ENCODE measurements around the gene TCF7L1. TPM values are rescaled to one million over a fixed set of nuclear protein-coding genes. Genes with fewer than 3 reads are reported as not detected.

TCF7L1 gene
- total RNA-seq, 4 donors from 2014 or later: 0.29 to 4.0 (median 1.3) TPM

- H3K4me3 ChIP-seq: peak overlapping the region in 3 of 4 donors; percentile 30 to 52 (median 31)
- WGBS, 2 donors: 41 to 44% methylated on average over 9 of the region's 9 CpGs
- H3K36me3 ChIP-seq: no peaks in the 10 kb centered on the region
- no peaks in the 10 kb centered on the region for H3K27me3 ChIP-seq
- no peak for DNase-seq
- intact Hi-C loops (cut with DNase I): no loop called here
- peaks cover 26 to 57% (median 30%) of the 10 kb centered on the region in 3 donors for H3K4me1 ChIP-seq
- H3K27ac ChIP-seq: peak overlapping the region; percentile 71 to 88 (median 78)
- no peaks in the 10 kb centered on the region for H3K9me3 ChIP-seq
- no peak for TF ChIP-seq CTCF (IDR thresholded peaks at IDR 0.05)
Measured at GRCh38 chr2:85275984-85276540, 142.9 kb downstream of the TCF7L1 start.

- no peak for DNase-seq
- no peaks in the 10 kb centered on the region for H3K36me3 ChIP-seq
- TF ChIP-seq CTCF (IDR thresholded peaks at IDR 0.05) (no peak), POLR2A (IDR thresholded peaks at IDR 0.05) (no peak)
- H3K4me1 ChIP-seq: peaks cover 26 to 57% (median 30%) of the 10 kb centered on the region in 3 donors
- peak overlapping the region; percentile 71 to 88 (median 78) for H3K27ac ChIP-seq
- intact Hi-C loops (cut with DNase I): no loop called here
- no peaks in the 10 kb centered on the region for H3K9me3 ChIP-seq
- peak overlapping the region in 3 of 4 donors; percentile 30 to 52 (median 31) for H3K4me3 ChIP-seq
- no peaks in the 10 kb centered on the region for H3K27me3 ChIP-seq
- 56 to 64% methylated on average over 12 to 13 of the region's 14 CpGs for WGBS, 2 donors
Measured at GRCh38 chr2:85276571-85277118, 143.5 kb downstream of the TCF7L1 start.

GRCh38 chr2:85277416-85278158 is 144.4 kb downstream of the TCF7L1 start:
- 27 to 100% methylated on average over 1 to 7 of the region's 15 CpGs for WGBS, 2 donors
- Histone ChIP-seq H3K27me3 (no peaks in the 10 kb centered on the region), H3K4me3 (peak overlapping the region in 3 of 4 donors; percentile 13 to 35 (median 14)), H3K9me3 (no peaks in the 10 kb centered on the region), H3K36me3 (no peaks in the 10 kb centered on the region), H3K27ac (peak overlapping the region; percentile 71 to 88 (median 78)), H3K4me1 (peaks cover 26 to 57% (median 30%) of the 10 kb centered on the region in 3 donors)
- intact Hi-C loops (cut with DNase I): no loop called here
- DNase-seq: no peak
- TF ChIP-seq CTCF (IDR thresholded peaks at IDR 0.05): no peak
- no peak for TF ChIP-seq POLR2A (IDR thresholded peaks at IDR 0.05)

- TF ChIP-seq CTCF (IDR thresholded peaks at IDR 0.05) (no peak), POLR2A (IDR thresholded peaks at IDR 0.05) (no peak)
- WGBS, 2 donors: 56 to 60% methylated on average over 2 of the region's 2 CpGs
- no peak overlapping the region for H3K4me3 ChIP-seq
- no peaks in the 10 kb centered on the region for H3K27me3 ChIP-seq
- no peaks in the 10 kb centered on the region for H3K36me3 ChIP-seq
- H3K4me1 ChIP-seq: peaks cover 26 to 57% (median 30%) of the 10 kb centered on the region in 3 donors
- H3K27ac ChIP-seq: peak overlapping the region in 2 of 4 donors; percentile 77 to 88
- DNase-seq: no peak
- no peaks in the 10 kb centered on the region for H3K9me3 ChIP-seq
- intact Hi-C loops (cut with DNase I): no loop called here
Measured at GRCh38 chr2:85278361-85278760, 145.2 kb downstream of the TCF7L1 start.

GRCh38 chr2:85281553-85281952 is 148.4 kb downstream of the TCF7L1 start:
- Histone ChIP-seq H3K4me1 (peaks cover 19 to 42% (median 24%) of the 10 kb centered on the region in 3 donors), H3K27me3 (no peaks in the 10 kb centered on the region), H3K36me3 (no peaks in the 10 kb centered on the region), H3K27ac (no peak overlapping the region), H3K4me3 (no peak overlapping the region), H3K9me3 (no peaks in the 10 kb centered on the region)
- 68 to 80% methylated on average over 6 of the region's 6 CpGs for WGBS, 2 donors
- DNase-seq: no peak
- intact Hi-C loops (cut with DNase I): no loop called here
- no peak for TF ChIP-seq POLR2A (IDR thresholded peaks at IDR 0.05)
- TF ChIP-seq CTCF (IDR thresholded peaks at IDR 0.05): no peak

All from esophagus squamous epithelium (tissue), 5 donors.